ENCODE data around the gene ASCL4. TPM values are rescaled to one million over a fixed set of nuclear protein-coding genes. Genes with fewer than 3 reads are reported as not detected.
A peak's percentile ranks its signal among the peaks of the same experiment; 100 is the strongest.

ASCL4 gene
- total and polyA plus RNA-seq, 2 of the 4 experiments (the other 2 are of a cell fraction) = not detected

- Histone ChIP-seq H3K18ac (ENCODE audit: low read depth, low read length) (no peak overlapping the region), H3K27me3 (ENCODE audit: control insufficient read depth, insufficient read depth, low read length) (no peaks in the 10 kb centered on the region), H4K20me1 (ENCODE audit: insufficient read depth, low read length) (no peaks in the 10 kb centered on the region), H4K5ac (ENCODE audit: low read depth, low read length) (no peak overlapping the region), H4K91ac (ENCODE audit: insufficient read depth, low read depth, low read length) (no peak overlapping the region), H3K23ac (ENCODE audit: low read depth, low read length) (no peak overlapping the region), H3K27ac (ENCODE audit: insufficient read depth, low read length) (no peak overlapping the region), H3K9me3 (ENCODE audit: control insufficient read depth, insufficient read depth, low read length) (0 out of 2 replicates have a peak, but pooled peaks cover 3% of the 10 kb centered on the region), H3K9ac (ENCODE audit: low read depth, low read length) (no peak overlapping the region), H3K14ac (replicated peaks; ENCODE audit: low read depth, low read length) (no peak overlapping the region), H2BK5ac (ENCODE audit: low read depth, low read length, poor library complexity, severe bottlenecking) (no peak overlapping the region), H3K79me1 (ENCODE audit: low read depth in 1 of 2, low read length in 2 of 2) (no peaks in the 10 kb centered on the region), H4K8ac (ENCODE audit: low read depth in 2 of 2, low read length in 2 of 2) (no peak overlapping the region), H2BK20ac (ENCODE audit: low read depth, low read length) (no peak overlapping the region), H3K9me1 (ENCODE audit: insufficient read depth, low read length) (no peaks in the 10 kb centered on the region), H3K4me1 (ENCODE audit: control insufficient read depth, insufficient read depth, low read length) (no peaks in the 10 kb centered on the region), H2BK15ac (ENCODE audit: low read depth, low read length) (no peak overlapping the region), H3K4ac (ENCODE audit: low read depth, low read length) (no peak overlapping the region), H2AFZ (replicated peaks; ENCODE audit: low read length, poor library complexity) (no peak overlapping the region), H3K36me3 (ENCODE audit: control insufficient read depth, insufficient read depth, low read length) (no peaks in the 10 kb centered on the region), H3K56ac (ENCODE audit: extremely low read depth, insufficient read depth, low read length) (no peak overlapping the region), H2AK5ac (ENCODE audit: low read depth, low read length) (no peak overlapping the region), H3K4me3 (ENCODE audit: insufficient read depth, low read depth, low read length) (no peak overlapping the region), H3K4me2 (ENCODE audit: low read depth, low read length) (no peak overlapping the region), H2AK9ac (replicated peaks; ENCODE audit: low read depth, low read length, poor library complexity) (no peak overlapping the region), H2BK120ac (ENCODE audit: low read depth, low read length) (no peak overlapping the region)
- ATAC-seq (ENCODE audit: low read depth) (peak; percentile 71), DNase-seq (peak; percentile 62)
- no TSS peak for BruUV-seq (replicated peaks)
- in situ Hi-C loops (cut with MboI; ENCODE audit: low sequenced_read_pairs) (no loop called here), intact Hi-C loops (cut with micrococcal nuclease) (no loop called here), dilution Hi-C loops (cut with HindIII; ENCODE audit: low sequenced_read_pairs, unreplicated experiment) (no loop called here)
- TF ChIP-seq MAZ (IDR thresholded peaks at IDR 0.05; ENCODE audit: borderline replicate concordance, low read depth, low read length) (no peak), NFE2L2 (IDR thresholded peaks at IDR 0.05; ENCODE audit: low read depth, low read length) (no peak), FOS (IDR thresholded peaks at IDR 0.05; ENCODE audit: low read depth, low read length) (no peak), POLR2A (IDR thresholded peaks at IDR 0.05; ENCODE audit: low read depth, low read length) (no peak), MAFK (IDR thresholded peaks at IDR 0.05; ENCODE audit: low read depth, low read length) (no peak), SMC3 (IDR thresholded peaks at IDR 0.05; ENCODE audit: low read depth, low read length) (no peak), RFX5 (IDR thresholded peaks at IDR 0.05; ENCODE audit: low read depth, low read length) (no peak), CHD1 (IDR thresholded peaks at IDR 0.05; ENCODE audit: low read depth, low read length) (no peak), RAD21 (IDR thresholded peaks at IDR 0.05; ENCODE audit: low read length) (no peak), USF2 (IDR thresholded peaks at IDR 0.05; ENCODE audit: low read depth, low read length) (no peak), RCOR1 (IDR thresholded peaks at IDR 0.05; ENCODE audit: insufficient replicate concordance, low read length) (no peak)
- TF ChIP-seq, protein P1, sequence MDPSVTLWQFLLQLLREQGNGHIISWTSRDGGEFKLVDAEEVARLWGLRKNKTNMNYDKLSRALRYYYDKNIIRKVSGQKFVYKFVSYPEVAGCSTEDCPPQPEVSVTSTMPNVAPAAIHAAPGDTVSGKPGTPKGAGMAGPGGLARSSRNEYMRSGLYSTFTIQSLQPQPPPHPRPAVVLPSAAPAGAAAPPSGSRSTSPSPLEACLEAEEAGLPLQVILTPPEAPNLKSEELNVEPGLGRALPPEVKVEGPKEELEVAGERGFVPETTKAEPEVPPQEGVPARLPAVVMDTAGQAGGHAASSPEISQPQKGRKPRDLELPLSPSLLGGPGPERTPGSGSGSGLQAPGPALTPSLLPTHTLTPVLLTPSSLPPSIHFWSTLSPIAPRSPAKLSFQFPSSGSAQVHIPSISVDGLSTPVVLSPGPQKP (IDR thresholded peaks at IDR 0.05; ENCODE audit: borderline replicate concordance, low read depth, low read length) = no peak
- TF ChIP-seq, protein P2, sequence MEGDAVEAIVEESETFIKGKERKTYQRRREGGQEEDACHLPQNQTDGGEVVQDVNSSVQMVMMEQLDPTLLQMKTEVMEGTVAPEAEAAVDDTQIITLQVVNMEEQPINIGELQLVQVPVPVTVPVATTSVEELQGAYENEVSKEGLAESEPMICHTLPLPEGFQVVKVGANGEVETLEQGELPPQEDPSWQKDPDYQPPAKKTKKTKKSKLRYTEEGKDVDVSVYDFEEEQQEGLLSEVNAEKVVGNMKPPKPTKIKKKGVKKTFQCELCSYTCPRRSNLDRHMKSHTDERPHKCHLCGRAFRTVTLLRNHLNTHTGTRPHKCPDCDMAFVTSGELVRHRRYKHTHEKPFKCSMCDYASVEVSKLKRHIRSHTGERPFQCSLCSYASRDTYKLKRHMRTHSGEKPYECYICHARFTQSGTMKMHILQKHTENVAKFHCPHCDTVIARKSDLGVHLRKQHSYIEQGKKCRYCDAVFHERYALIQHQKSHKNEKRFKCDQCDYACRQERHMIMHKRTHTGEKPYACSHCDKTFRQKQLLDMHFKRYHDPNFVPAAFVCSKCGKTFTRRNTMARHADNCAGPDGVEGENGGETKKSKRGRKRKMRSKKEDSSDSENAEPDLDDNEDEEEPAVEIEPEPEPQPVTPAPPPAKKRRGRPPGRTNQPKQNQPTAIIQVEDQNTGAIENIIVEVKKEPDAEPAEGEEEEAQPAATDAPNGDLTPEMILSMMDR (conservative IDR thresholded peaks at IDR 0.05; ENCODE audit: low read depth, low read length) = no peak
- 8% methylated on average over 3 of the region's 7 CpGs; no CpG with 5 or more reads in 1 of the 2 experiments for WGBS, 2 experiments (ENCODE audit: extremely low coverage in 2 of 2, insufficient read length in 1 of 2)
- ChIA-PET POLR2A (ENCODE audit: unreplicated experiment) (no interaction called here), CTCF (no interaction called here)
Observed at GRCh38 chr12:107818984-107819383, 44.5 kb downstream of the ASCL4 start.

All from IMR-90 (cell line).